HEK293 (cell line): ENCODE measurements around the gene PIGX.

ENCODE experiments used
- CTCF ChIA-PET: fragments of 350-600 bp; formaldehyde crosslinking; extraction: SDS; loops from one replicate; lab custom pipeline; 2021; ENCODE audit warnings: antibody characterized with exemption; lab: Yijun Ruan, JAX
- POLR2A ChIA-PET: fragments of 300-600 bp; formaldehyde crosslinking; extraction: SDS; loops from one replicate; lab custom pipeline; 2020; ENCODE audit warnings: antibody characterized with exemption, inconsistent platforms; lab: Yijun Ruan, JAX
- H3K27ac ChIP-seq: fragments of 200-500 bp; sonication (Bioruptor generic); 2 replicates; pipeline ENCODE4 v1.5.1; 2014; ENCODE audit warnings: low read depth, low read length, control low read depth, inconsistent platforms; ENCODE audit errors: extremely low read depth
- H3K36me3 ChIP-seq, 2 experiments: fragments of 200-500 bp in 1 of 2; sonication (Bioruptor generic) in 1 of 2; 1 replicate in 1 of 2; 2 replicates in 1 of 2; pipeline ENCODE4 v1.5.1; 2014 to 2017; ENCODE audit warnings: inconsistent platforms in 2 of 2, low read length in 2 of 2; ENCODE audit not compliant: control insufficient read depth in 2 of 2, insufficient read depth in 1 of 2
- H3K4me1 ChIP-seq: fragments of 200-500 bp; sonication (Bioruptor generic); 2 replicates; pipeline ENCODE4 v1.5.1; 2014; ENCODE audit warnings: mild to moderate bottlenecking, low read length, inconsistent platforms; ENCODE audit not compliant: control insufficient read depth, insufficient read depth
- H3K4me3 ChIP-seq: 2 replicates; pipeline ENCODE4 v1.5.1; 2011; ENCODE audit warnings: low read depth, mild to moderate bottlenecking, control low read depth, low read length, moderate library complexity
- H3K9me3 ChIP-seq: fragments of 200-500 bp; sonication (Bioruptor generic); 2 replicates; pipeline ENCODE4 v1.5.1; 2014; ENCODE audit warnings: low read depth, low read length, inconsistent platforms; ENCODE audit not compliant: control insufficient read depth, insufficient read depth
- HOXC10 ChIP-seq: sonication (generic); formaldehyde crosslinking; IDR thresholded peaks from 2 replicates; pipeline ENCODE4 v1.8.1; 2023; ENCODE audit warnings: mild to moderate bottlenecking, missing genetic modification reagents
- KLF16 ChIP-seq: fragments of 450-650 bp; formaldehyde crosslinking; IDR thresholded peaks from 2 replicates; pipeline ENCODE4 v1.5.1; 2017; ENCODE audit warnings: missing biosample characterization, missing genetic modification characterization
- KLF7 ChIP-seq: fragments of 450-650 bp; formaldehyde crosslinking; IDR thresholded peaks from 2 replicates; pipeline ENCODE4 v1.5.1; 2016; ENCODE audit warnings: missing biosample characterization, missing genetic modification characterization, borderline replicate concordance
- OSR2 ChIP-seq: fragments of 450-650 bp; formaldehyde crosslinking; IDR thresholded peaks from 2 replicates; pipeline ENCODE4 v1.5.1; 2016; ENCODE audit warnings: missing biosample characterization, missing genetic modification characterization
- SP7 ChIP-seq: fragments of 450-650 bp; formaldehyde crosslinking; IDR thresholded peaks from 2 replicates; pipeline ENCODE4 v1.5.1; 2016; ENCODE audit warnings: missing biosample characterization, missing genetic modification characterization
- ZIC2 ChIP-seq: fragments of 450-650 bp; formaldehyde crosslinking; IDR thresholded peaks from 2 replicates; pipeline ENCODE4 v1.5.1; 2016; ENCODE audit warnings: missing biosample characterization, missing genetic modification characterization
- ZNF112 ChIP-seq: fragments of 450-650 bp; formaldehyde crosslinking; IDR thresholded peaks from 2 replicates; pipeline ENCODE4 v1.5.0; 2017; ENCODE audit warnings: missing biosample characterization, missing genetic modification characterization
- ZNF121 ChIP-seq: fragments of 450-650 bp; formaldehyde crosslinking; IDR thresholded peaks from 2 replicates; pipeline ENCODE4 v1.5.1; 2016; ENCODE audit warnings: missing biosample characterization, missing genetic modification characterization
- ZNF140 ChIP-seq: fragments of 450-650 bp; formaldehyde crosslinking; IDR thresholded peaks from 2 replicates; pipeline ENCODE4 v1.5.1; 2016; ENCODE audit warnings: missing biosample characterization, missing genetic modification characterization
- ZNF16 ChIP-seq: fragments of 450-650 bp; formaldehyde crosslinking; IDR thresholded peaks from 2 replicates; pipeline ENCODE4 v1.5.1; 2016; ENCODE audit warnings: low read depth, missing biosample characterization, missing genetic modification characterization
- ZNF174 ChIP-seq: fragments of 450-650 bp; formaldehyde crosslinking; IDR thresholded peaks from 2 replicates; pipeline ENCODE4 v1.5.0; 2017; ENCODE audit warnings: missing biosample characterization, mild to moderate bottlenecking, missing genetic modification characterization
- ZNF248 ChIP-seq: fragments of 450-650 bp; formaldehyde crosslinking; IDR thresholded peaks from 2 replicates; pipeline ENCODE4 v1.5.1; 2017; ENCODE audit warnings: missing biosample characterization, missing genetic modification characterization
- ZNF274 ChIP-seq, 2 experiments: fragments of 200-500 bp in 1 of 2; fragments of 450-650 bp in 1 of 2; sonication (Bioruptor generic) in 1 of 2; formaldehyde crosslinking in 1 of 2; IDR thresholded peaks; 2 replicates each; pipeline versions ENCODE4 v1.5.1 to v1.6.1; 2014 to 2016; ENCODE audit warnings: borderline replicate concordance in 1 of 2, inconsistent platforms in 1 of 2, low read length in 1 of 2, missing biosample characterization in 1 of 2, missing genetic modification characterization in 1 of 2
- ZNF302 ChIP-seq: fragments of 450-650 bp; formaldehyde crosslinking; IDR thresholded peaks from 2 replicates; pipeline ENCODE4 v1.5.1; 2016; ENCODE audit warnings: missing biosample characterization, missing genetic modification characterization, low read depth
- ZNF548 ChIP-seq: fragments of 450-650 bp; formaldehyde crosslinking; IDR thresholded peaks from 2 replicates; pipeline ENCODE4 v1.5.1; 2016; ENCODE audit warnings: missing biosample characterization, missing genetic modification characterization
- ZNF549 ChIP-seq: fragments of 450-650 bp; IDR thresholded peaks from 2 replicates; pipeline ENCODE4 v1.5.1; 2018; ENCODE audit warnings: missing biosample characterization, missing genetic modification characterization, mild to moderate bottlenecking, inconsistent platforms, moderate library complexity
- ZNF560 ChIP-seq: fragments of 450-650 bp; formaldehyde crosslinking; IDR thresholded peaks from 2 replicates; pipeline ENCODE4 v1.5.1; 2017; ENCODE audit warnings: missing biosample characterization, missing genetic modification characterization, borderline replicate concordance
- ZNF561 ChIP-seq: fragments of 450-650 bp; IDR thresholded peaks from 2 replicates; pipeline ENCODE4 v1.5.1; 2018; ENCODE audit warnings: missing biosample characterization, missing genetic modification characterization, borderline replicate concordance
- ZNF654 ChIP-seq: fragments of 450-650 bp; formaldehyde crosslinking; IDR thresholded peaks from 2 replicates; pipeline ENCODE4 v1.5.1; 2016; ENCODE audit warnings: low read depth, missing biosample characterization, missing genetic modification characterization
- ZNF658 ChIP-seq: fragments of 450-650 bp; formaldehyde crosslinking; IDR thresholded peaks from 2 replicates; pipeline ENCODE4; 2016; ENCODE audit warnings: missing biosample characterization, missing genetic modification characterization
- ZNF677 ChIP-seq: fragments of 450-650 bp; IDR thresholded peaks from 2 replicates; pipeline ENCODE4 v1.5.0; 2018; ENCODE audit warnings: missing biosample characterization, mild to moderate bottlenecking, missing genetic modification characterization, moderate library complexity
- ZNF747 ChIP-seq: fragments of 450-650 bp; formaldehyde crosslinking; IDR thresholded peaks from 2 replicates; pipeline ENCODE4 v1.5.1; 2016; ENCODE audit warnings: missing biosample characterization, missing genetic modification characterization
- ZNF76 ChIP-seq: fragments of 450-650 bp; formaldehyde crosslinking; IDR thresholded peaks from 2 replicates; pipeline ENCODE4; 2016; ENCODE audit warnings: low read depth, missing biosample characterization, missing genetic modification characterization, borderline replicate concordance
- ZNF843 ChIP-seq: fragments of 450-650 bp; formaldehyde crosslinking; IDR thresholded peaks from 2 replicates; pipeline ENCODE4 v1.5.1; 2016; ENCODE audit warnings: missing biosample characterization, missing genetic modification characterization
- ZXDB ChIP-seq: fragments of 450-650 bp; formaldehyde crosslinking; IDR thresholded peaks from 2 replicates; pipeline ENCODE4 v1.5.1; 2016; ENCODE audit warnings: missing biosample characterization, missing genetic modification characterization
- TF ChIP-seq, protein P1 (sequence below): fragments of 450-650 bp; formaldehyde crosslinking; IDR thresholded peaks from 2 replicates; pipeline ENCODE4 v1.5.1; 2017; ENCODE audit warnings: missing biosample characterization, missing genetic modification characterization
- TF ChIP-seq, protein P2 (sequence below): fragments of 450-650 bp; formaldehyde crosslinking; IDR thresholded peaks from 2 replicates; pipeline ENCODE4 v1.5.1; 2016; ENCODE audit warnings: missing biosample characterization, missing genetic modification characterization, borderline replicate concordance
- TF ChIP-seq, protein P3 (sequence below): fragments of 450-650 bp; formaldehyde crosslinking; IDR thresholded peaks from 2 replicates; pipeline ENCODE4 v1.5.1; 2016; ENCODE audit warnings: missing biosample characterization, missing genetic modification characterization
- TF ChIP-seq, protein P4 (sequence below): fragments of 450-650 bp; formaldehyde crosslinking; IDR thresholded peaks from 2 replicates; pipeline ENCODE4 v1.5.1; 2017; ENCODE audit warnings: missing biosample characterization, missing genetic modification characterization

PIGX gene

DNA sequence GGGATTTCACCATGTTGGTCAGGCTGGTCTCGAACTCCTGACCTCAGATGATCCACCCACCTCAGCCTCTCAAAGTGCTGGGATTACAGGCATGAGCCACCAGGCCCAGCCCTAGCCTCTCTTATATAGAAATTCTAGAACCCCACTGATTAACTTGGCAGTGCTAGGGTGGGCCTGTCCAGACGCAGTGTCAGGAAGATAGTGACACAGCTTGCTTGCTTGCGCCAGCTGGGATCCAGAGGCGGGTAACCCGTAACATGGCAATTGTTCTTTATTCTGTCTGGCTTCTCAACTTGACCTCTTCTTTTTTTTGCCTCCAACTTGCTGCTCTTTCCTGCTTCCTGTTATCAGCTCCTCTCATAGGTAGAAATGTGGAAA is 16.3 kb upstream of the PIGX start:
- ChIA-PET CTCF (interaction anchor here (0.7 to 2.0 kb wide), 2 partner anchors 10 to 11 kb away, joined by 4 read pairs; no protein-coding TSS in a partner anchor), POLR2A (no interaction called here)
- TF ChIP-seq ZNF174 (tag by site-specific recombination) (no peak), ZNF747 (tag by site-specific recombination) (no peak), ZNF549 (tag by site-specific recombination) (no peak), ZNF658 (tag by site-specific recombination) (no peak), ZNF16 (no peak), HOXC10 (CRISPR knock-in tag) (no peak), ZNF654 (no peak), OSR2 (no peak), ZIC2 (tag by site-specific recombination) (no peak), ZNF248 (tag by site-specific recombination) (no peak)
- TF ChIP-seq, protein P1, sequence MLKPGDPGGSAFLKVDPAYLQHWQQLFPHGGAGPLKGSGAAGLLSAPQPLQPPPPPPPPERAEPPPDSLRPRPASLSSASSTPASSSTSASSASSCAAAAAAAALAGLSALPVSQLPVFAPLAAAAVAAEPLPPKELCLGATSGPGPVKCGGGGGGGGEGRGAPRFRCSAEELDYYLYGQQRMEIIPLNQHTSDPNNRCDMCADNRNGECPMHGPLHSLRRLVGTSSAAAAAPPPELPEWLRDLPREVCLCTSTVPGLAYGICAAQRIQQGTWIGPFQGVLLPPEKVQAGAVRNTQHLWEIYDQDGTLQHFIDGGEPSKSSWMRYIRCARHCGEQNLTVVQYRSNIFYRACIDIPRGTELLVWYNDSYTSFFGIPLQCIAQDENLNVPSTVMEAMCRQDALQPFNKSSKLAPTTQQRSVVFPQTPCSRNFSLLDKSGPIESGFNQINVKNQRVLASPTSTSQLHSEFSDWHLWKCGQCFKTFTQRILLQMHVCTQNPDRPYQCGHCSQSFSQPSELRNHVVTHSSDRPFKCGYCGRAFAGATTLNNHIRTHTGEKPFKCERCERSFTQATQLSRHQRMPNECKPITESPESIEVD = no peak
- Histone ChIP-seq H3K36me3 (no peaks in the 10 kb centered on the region), H3K4me3 (no peak overlapping the region), H3K9me3 (no peaks in the 10 kb centered on the region), H3K27ac (no peak overlapping the region), H3K4me1 (no peaks in the 10 kb centered on the region)

DNA sequence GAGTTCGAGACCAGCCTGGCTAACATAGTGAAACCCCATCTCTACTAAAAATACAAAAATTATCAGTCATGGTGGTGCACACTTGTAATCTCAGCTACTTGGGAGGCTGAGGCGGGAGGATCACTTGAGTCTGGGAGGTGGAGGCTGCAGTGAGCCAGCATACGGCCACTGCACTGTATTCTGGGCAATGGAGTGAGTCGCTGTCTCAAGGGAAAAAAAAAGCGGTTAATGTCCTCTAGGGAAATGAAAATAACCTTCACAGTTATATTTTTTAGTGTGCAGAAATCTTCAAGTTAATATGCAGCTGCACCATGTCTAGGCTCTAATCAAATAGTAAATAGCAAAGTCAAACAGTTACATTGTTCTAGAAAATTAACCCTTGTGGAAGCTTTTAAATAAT is 14.9 kb upstream of the PIGX start:
- Histone ChIP-seq H3K36me3 (no peaks in the 10 kb centered on the region), H3K4me1 (no peaks in the 10 kb centered on the region), H3K4me3 (no peak overlapping the region), H3K27ac (no peak overlapping the region), H3K9me3 (no peaks in the 10 kb centered on the region)
- ChIA-PET POLR2A (no interaction called here), CTCF (interaction anchor here (0.7 to 2.0 kb wide), 3 partner anchors 10 to 795 kb away, joined by 3 to 4 read pairs (median 4); no protein-coding TSS in a partner anchor)
- TF ChIP-seq KLF7 (tag by site-specific recombination) (no peak), ZNF112 (tag by site-specific recombination) (no peak), ZNF560 (tag by site-specific recombination) (no peak), ZXDB (tag by site-specific recombination) (no peak), ZNF274 (IDR thresholded peaks at IDR 0.05; ENCODE audit: low read length) (no peak), ZNF274 (tag by site-specific recombination; IDR thresholded peaks at IDR 0.05; ENCODE audit: borderline replicate concordance) (no peak), SP7 (no peak), ZNF302 (no peak), ZNF843 (tag by site-specific recombination) (no peak), ZNF561 (no peak), ZNF677 (no peak), ZNF76 (no peak), ZNF121 (tag by site-specific recombination) (no peak), ZNF140 (tag by site-specific recombination) (no peak), KLF16 (tag by site-specific recombination) (no peak), ZNF548 (tag by site-specific recombination) (no peak)
- TF ChIP-seq, protein P2, sequence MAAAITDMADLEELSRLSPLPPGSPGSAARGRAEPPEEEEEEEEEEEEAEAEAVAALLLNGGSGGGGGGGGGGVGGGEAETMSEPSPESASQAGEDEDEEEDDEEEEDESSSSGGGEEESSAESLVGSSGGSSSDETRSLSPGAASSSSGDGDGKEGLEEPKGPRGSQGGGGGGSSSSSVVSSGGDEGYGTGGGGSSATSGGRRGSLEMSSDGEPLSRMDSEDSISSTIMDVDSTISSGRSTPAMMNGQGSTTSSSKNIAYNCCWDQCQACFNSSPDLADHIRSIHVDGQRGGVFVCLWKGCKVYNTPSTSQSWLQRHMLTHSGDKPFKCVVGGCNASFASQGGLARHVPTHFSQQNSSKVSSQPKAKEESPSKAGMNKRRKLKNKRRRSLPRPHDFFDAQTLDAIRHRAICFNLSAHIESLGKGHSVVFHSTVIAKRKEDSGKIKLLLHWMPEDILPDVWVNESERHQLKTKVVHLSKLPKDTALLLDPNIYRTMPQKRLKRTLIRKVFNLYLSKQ (tag by site-specific recombination) = no peak
- TF ChIP-seq, protein P3, sequence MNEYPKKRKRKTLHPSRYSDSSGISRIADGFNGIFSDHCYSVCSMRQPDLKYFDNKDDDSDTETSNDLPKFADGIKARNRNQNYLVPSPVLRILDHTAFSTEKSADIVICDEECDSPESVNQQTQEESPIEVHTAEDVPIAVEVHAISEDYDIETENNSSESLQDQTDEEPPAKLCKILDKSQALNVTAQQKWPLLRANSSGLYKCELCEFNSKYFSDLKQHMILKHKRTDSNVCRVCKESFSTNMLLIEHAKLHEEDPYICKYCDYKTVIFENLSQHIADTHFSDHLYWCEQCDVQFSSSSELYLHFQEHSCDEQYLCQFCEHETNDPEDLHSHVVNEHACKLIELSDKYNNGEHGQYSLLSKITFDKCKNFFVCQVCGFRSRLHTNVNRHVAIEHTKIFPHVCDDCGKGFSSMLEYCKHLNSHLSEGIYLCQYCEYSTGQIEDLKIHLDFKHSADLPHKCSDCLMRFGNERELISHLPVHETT (tag by site-specific recombination) = no peak
- TF ChIP-seq, protein P4, sequence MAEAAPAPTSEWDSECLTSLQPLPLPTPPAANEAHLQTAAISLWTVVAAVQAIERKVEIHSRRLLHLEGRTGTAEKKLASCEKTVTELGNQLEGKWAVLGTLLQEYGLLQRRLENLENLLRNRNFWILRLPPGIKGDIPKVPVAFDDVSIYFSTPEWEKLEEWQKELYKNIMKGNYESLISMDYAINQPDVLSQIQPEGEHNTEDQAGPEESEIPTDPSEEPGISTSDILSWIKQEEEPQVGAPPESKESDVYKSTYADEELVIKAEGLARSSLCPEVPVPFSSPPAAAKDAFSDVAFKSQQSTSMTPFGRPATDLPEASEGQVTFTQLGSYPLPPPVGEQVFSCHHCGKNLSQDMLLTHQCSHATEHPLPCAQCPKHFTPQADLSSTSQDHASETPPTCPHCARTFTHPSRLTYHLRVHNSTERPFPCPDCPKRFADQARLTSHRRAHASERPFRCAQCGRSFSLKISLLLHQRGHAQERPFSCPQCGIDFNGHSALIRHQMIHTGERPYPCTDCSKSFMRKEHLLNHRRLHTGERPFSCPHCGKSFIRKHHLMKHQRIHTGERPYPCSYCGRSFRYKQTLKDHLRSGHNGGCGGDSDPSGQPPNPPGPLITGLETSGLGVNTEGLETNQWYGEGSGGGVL = no peak
